Stomach (tissue), 9 donors: ENCODE data around the gene PLEKHG4B. TPM values are rescaled to one million over a fixed set of nuclear protein-coding genes. Genes with fewer than 3 reads are reported as not detected.
A peak's percentile ranks its signal among the peaks of the same experiment; 100 is the strongest.

Experiments used
- DNase-seq, 2 donors: peaks; one replicate each; pipeline versions ENCODE4 v3.0.0 to v3.0.0-alpha.2; 2013 to 2019
- H3K27ac ChIP-seq, 5 donors: fragments of 200-600 bp in 4 of 5; sonication (generic) in 4 of 5; one replicate each; pipeline ENCODE4 v1.5.1; 2013 to 2019; ENCODE audit warnings: mild to moderate bottlenecking in 1 of 5, moderate library complexity in 1 of 5
- H3K27me3 ChIP-seq, 3 donors: fragments of 200-600 bp; sonication (generic); one replicate each; pipeline ENCODE4 v1.5.1; 2017 to 2019; ENCODE audit warnings: mixed run types in 1 of 3
- H3K36me3 ChIP-seq, 4 donors: fragments of 200-600 bp; sonication (generic); 1 replicate in 3 of 4; 2 replicates in 1 of 4; pipeline ENCODE4 v1.5.1; 2016 to 2019
- H3K4me1 ChIP-seq, 4 donors: fragments of 200-600 bp; sonication (generic); one replicate each; pipeline ENCODE4 v1.5.1; 2016 to 2019
- H3K4me3 ChIP-seq, 4 donors: fragments of 200-600 bp; sonication (generic) in 3 of 4; one replicate each; pipeline ENCODE4 v1.5.1; 2016 to 2019; ENCODE audit warnings: mild to moderate bottlenecking in 1 of 4
- H3K9me3 ChIP-seq, 4 donors: fragments of 200-600 bp; sonication (generic); one replicate each; pipeline ENCODE4 v1.5.1; 2016 to 2019
- CTCF ChIP-seq, 7 experiments: fragments of 450-650 bp in 4 of 7; fragments of 200-600 bp in 3 of 7; sonication (generic) in 3 of 7; IDR thresholded peaks; one replicate each; pipeline ENCODE4 v1.5.1; 2016 to 2019; ENCODE audit warnings: antibody characterized with exemption in 7 of 7, control low read depth in 2 of 7, mild to moderate bottlenecking in 1 of 7
- EP300 ChIP-seq: sonication (generic); formaldehyde crosslinking; IDR thresholded peaks from one replicate; pipeline ENCODE4 v1.6.1; 2017; ENCODE audit warnings: antibody characterized with exemption
- POLR2A ChIP-seq, 4 donors: fragments of 450-650 bp; IDR thresholded peaks; one replicate each; pipeline ENCODE4 v1.6.1; 2016; ENCODE audit warnings: antibody characterized with exemption in 4 of 4, control low read depth in 2 of 4, mild to moderate bottlenecking in 1 of 4, moderate library complexity in 1 of 4
- POLR2AphosphoS5 ChIP-seq, 3 donors: sonication (generic); formaldehyde crosslinking; IDR thresholded peaks; one replicate each; pipeline ENCODE4 v1.6.1; 2016; ENCODE audit warnings: antibody characterized with exemption in 3 of 3
- WGBS, 5 donors: extraction: QIAGEN DNeasy Blood & Tissue Kit in 3 of 5; methylation state at CpG; one replicate each; pipeline versions ENCODE4 v1.1.5 to v1.1.7; 2013 to 2018; 5-methylcytosine and 5-hydroxymethylcytosine counted together
- intact Hi-C: fragments of 100-400 bp; cut with DNase I; formaldehyde crosslinking; loops from one replicate; pipeline ENCODE4 v1.15.1; 2023; ENCODE audit warnings: low total_unique reads
- polyA plus RNA-seq, 3 donors: library from polyadenylated mRNA; stranded (reverse); fragments of 200-250 nt; gene quantifications; one replicate each; pipeline ENCODE4 v1.2.3, GENCODE V29; 2013
- total RNA-seq, 5 donors: library from RNA; depleted of rRNA; stranded (reverse); fragments of >200 nt; gene quantifications; one replicate each; pipeline versions ENCODE4 v1.1.0 to v1.2.3, GENCODE V29; 2014 to 2016
- donor health status: healthy with polysubstance abuse.
- donor health status: Bipolar disorder and iron deficiency.
- donor health status: healthy.

PLEKHG4B gene
- total and polyA plus RNA-seq, 8 donors: 0.15 to 4.3 (median 1.8) TPM; not detected in 1

GRCh38 chr5:144941-145340 lies 53.0 kb downstream of the PLEKHG4B start:
- intact Hi-C loops: no loop called here
- DNase-seq: no peak
- Histone ChIP-seq H3K4me1 (no peaks in the 10 kb centered on the region), H3K4me3 (no peak overlapping the region), H3K9me3 (peaks cover 9 to 29% (median 20%) of the 10 kb centered on the region in 4 donors), H3K27ac (no peak overlapping the region), H3K27me3 (peaks cover 0 to 8% (median 0%) of the 10 kb centered on the region in 3 donors), H3K36me3 (no peaks in the 10 kb centered on the region)
- TF ChIP-seq POLR2A (IDR thresholded peaks at IDR 0.05) (no peak), CTCF (IDR thresholded peaks at IDR 0.05) (no peak), POLR2AphosphoS5 (IDR thresholded peaks at IDR 0.05) (no peak), EP300 (no peak)
- WGBS, 5 donors: 90 to 100% (median 94%) methylated on average over 5 to 8 of the region's 8 CpGs

- peaks cover 0 to 8% (median 0%) of the 10 kb centered on the region in 3 donors for H3K27me3 ChIP-seq
- WGBS, 5 donors: 65 to 93% (median 87%) methylated on average over 7 of the region's 7 CpGs
- DNase-seq: no peak
- H3K4me1 ChIP-seq: no peaks in the 10 kb centered on the region
- H3K4me3 ChIP-seq: no peak overlapping the region
- no peaks in the 10 kb centered on the region for H3K36me3 ChIP-seq
- TF ChIP-seq POLR2AphosphoS5 (IDR thresholded peaks at IDR 0.05) (no peak), POLR2A (IDR thresholded peaks at IDR 0.05) (no peak), EP300 (no peak), CTCF (IDR thresholded peaks at IDR 0.05) (no peak)
- intact Hi-C loops: no loop called here
- peaks cover 9 to 29% (median 20%) of the 10 kb centered on the region in 4 donors for H3K9me3 ChIP-seq
- no peak overlapping the region for H3K27ac ChIP-seq
These were observed 53.8 kb downstream of the PLEKHG4B start for GRCh38 chr5:145585-146323.

GRCh38 chr5:147751-148150 lies 55.8 kb downstream of the PLEKHG4B start:
- Histone ChIP-seq H3K27ac (no peak overlapping the region), H3K27me3 (peaks cover 0 to 8% (median 0%) of the 10 kb centered on the region in 3 donors), H3K4me1 (no peaks in the 10 kb centered on the region), H3K9me3 (peaks cover 9 to 29% (median 20%) of the 10 kb centered on the region in 4 donors), H3K36me3 (no peaks in the 10 kb centered on the region), H3K4me3 (no peak overlapping the region)
- intact Hi-C loops: no loop called here
- DNase-seq: no peak
- WGBS, 5 donors: 88 to 100% (median 96%) methylated on average over 1 of the region's 1 CpG
- TF ChIP-seq POLR2AphosphoS5 (IDR thresholded peaks at IDR 0.05) (no peak), EP300 (no peak), POLR2A (IDR thresholded peaks at IDR 0.05) (no peak), CTCF (IDR thresholded peaks at IDR 0.05) (no peak)

GRCh38 chr5:149745-150485 lies 57.9 kb downstream of the PLEKHG4B start:
- TF ChIP-seq POLR2AphosphoS5 (IDR thresholded peaks at IDR 0.05) (peak in 1 of 3 donors; percentile 27), POLR2A (IDR thresholded peaks at IDR 0.05) (no peak)
- H3K27me3 ChIP-seq: peaks cover 0 to 6% (median 0%) of the 10 kb centered on the region in 3 donors
- no peak for DNase-seq
- no peaks in the 10 kb centered on the region for H3K4me1 ChIP-seq
- intact Hi-C loops: no loop called here
- 63 to 73% (median 66%) methylated on average over 6 of the region's 6 CpGs for WGBS, 5 donors
- no peaks in the 10 kb centered on the region for H3K36me3 ChIP-seq
- peak overlapping the region in 2 of 5 donors; percentile 41 to 50 for H3K27ac ChIP-seq
- no peak overlapping the region for H3K4me3 ChIP-seq
- H3K9me3 ChIP-seq: peaks cover 9 to 29% (median 20%) of the 10 kb centered on the region in 4 donors
